BLaER1 treated with 17β-estradiol and CSF1 and Interleukin-3, amounts not matched to agents 10 nM and 100 nM (cell line): ENCODE data around the gene SVIL.
"Not testable (repeated sequence)": the region's sequence is repeated elsewhere in the genome, so short reads cannot be mapped to it uniquely, and the experiment has no call there.

Experiments
- H3K27ac ChIP-seq, 11 experiments: shearing (Covaris generic); formaldehyde crosslinking; 2 replicates each; pipeline ENCODE4 v1.8.1; 2022
- H3K27me3 ChIP-seq, 11 experiments: shearing (Covaris generic); formaldehyde crosslinking; 2 replicates each; pipeline ENCODE4 v1.8.1; 2022
- H3K36me3 ChIP-seq, 11 experiments: shearing (Covaris generic); formaldehyde crosslinking; 2 replicates each; pipeline ENCODE4 v1.8.1; 2022
- H3K4me1 ChIP-seq, 10 experiments: shearing (Covaris generic); formaldehyde crosslinking; 2 replicates each; pipeline ENCODE4 v1.8.1; 2022
- H3K4me2 ChIP-seq, 11 experiments: shearing (Covaris generic); formaldehyde crosslinking; 2 replicates each; pipeline ENCODE4 v1.8.1; 2022
- H3K4me3 ChIP-seq, 10 experiments: shearing (Covaris generic); formaldehyde crosslinking; 2 replicates each; pipeline ENCODE4 v1.8.1; 2022
- H3K9ac ChIP-seq, 11 experiments: shearing (Covaris generic); formaldehyde crosslinking; 2 replicates each; pipeline ENCODE4 v1.8.1; 2022
- H3K9me3 ChIP-seq, 11 experiments: shearing (Covaris generic); formaldehyde crosslinking; replicated peaks in 1 of 11; 2 replicates each; pipeline ENCODE4 v1.8.1; 2022
- H4K20me1 ChIP-seq, 11 experiments: shearing (Covaris generic); formaldehyde crosslinking; 2 replicates each; pipeline ENCODE4 v1.8.1; 2022
- Cebpa-rat ChIP-seq, 11 experiments: shearing (Covaris generic); IDR thresholded peaks; 2 replicates each; pipeline ENCODE4 v1.8.1; 2022

Gene SVIL

DNA sequence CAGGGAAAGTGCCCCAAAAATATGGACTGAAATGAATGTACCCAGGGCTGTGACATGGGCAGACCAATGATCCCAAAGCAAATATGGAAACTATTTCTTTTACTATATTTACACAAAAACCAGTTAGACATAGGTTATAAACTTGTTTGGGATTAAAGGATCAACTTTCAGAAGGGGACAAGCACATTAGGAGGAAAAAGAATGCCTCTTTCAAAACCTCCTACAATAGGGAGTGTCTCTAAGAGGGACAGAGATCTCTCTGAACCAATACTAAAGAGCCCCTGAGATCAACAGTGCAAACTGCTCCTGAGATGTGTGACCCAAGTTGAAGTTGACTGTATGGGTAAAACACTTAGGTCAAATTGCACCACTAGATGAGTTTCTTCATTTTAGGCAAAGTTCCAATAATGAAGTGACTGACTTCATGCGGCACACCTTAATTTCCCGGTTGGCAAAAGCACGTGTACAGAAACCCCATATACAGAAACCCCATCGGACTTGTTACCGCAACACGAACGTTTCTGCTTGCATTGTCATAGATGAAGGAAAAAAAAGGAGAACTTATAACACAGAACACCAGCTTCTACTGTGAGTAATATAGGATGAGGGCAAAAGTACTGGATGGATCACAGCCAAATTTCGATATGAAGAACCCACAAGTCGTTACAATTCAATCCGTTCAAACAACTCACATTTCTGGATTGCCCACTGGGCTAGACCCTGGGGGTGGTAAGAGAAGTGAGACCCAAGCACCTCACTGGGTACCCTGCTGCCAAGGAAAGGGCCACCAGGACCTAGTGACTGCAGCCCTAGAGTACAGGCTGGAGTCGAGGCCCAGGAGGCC is 4.3 kb downstream of the SVIL start:
- Histone ChIP-seq H3K4me1 (peaks cover 27 to 70% (median 30%) of the 10 kb centered on the region in 10 experiments), H3K4me3 (no peak overlapping the region), H3K36me3 (peaks cover 0 to 7% (median 0%) of the 10 kb centered on the region in 11 experiments; a peak in 1 of 22 replicates), H4K20me1 (no peaks in the 10 kb centered on the region; a peak in 3 of 22 replicates), H3K27ac (no peak overlapping the region; a peak in 2 of 22 replicates), H3K9ac (no peak overlapping the region), H3K4me2 (peak overlapping the region in 3 of 11 experiments; percentile 50 to 67 (median 56); a peak in 6 of 22 replicates), H3K9me3 (no peaks in the 10 kb centered on the region), H3K27me3 (no peaks in the 10 kb centered on the region)
- no peak for TF ChIP-seq Cebpa-rat (IDR thresholded peaks at IDR 0.05)

DNA sequence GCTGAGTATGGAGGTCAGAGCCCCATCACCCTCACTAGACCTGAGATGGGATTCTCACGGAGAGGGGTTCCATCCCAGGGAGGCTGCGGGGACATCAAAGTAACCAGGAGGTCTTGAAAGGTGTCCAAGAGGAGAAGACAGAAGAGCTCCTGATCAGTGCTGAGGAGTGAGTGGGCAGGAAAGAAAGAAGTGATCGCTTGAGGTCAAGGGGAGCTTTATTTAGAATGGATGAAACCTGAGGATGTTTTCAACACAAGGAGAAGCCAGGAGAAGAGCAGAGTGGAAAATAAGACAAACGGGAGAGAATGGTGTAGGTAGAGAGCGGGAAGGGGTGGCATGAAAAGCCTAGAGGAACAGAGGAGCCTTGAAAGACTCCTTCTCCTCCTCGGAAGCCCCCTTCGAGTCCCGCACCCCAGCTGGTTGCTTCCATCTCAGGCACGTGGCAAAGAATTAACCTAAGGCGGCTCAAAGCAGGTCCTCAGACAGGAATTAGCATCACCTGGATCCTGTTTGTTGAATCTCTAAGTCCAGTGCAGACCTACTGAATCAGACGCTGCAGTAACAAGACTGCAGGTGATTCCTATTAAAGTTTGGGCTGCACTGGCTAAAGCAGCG is 5.8 kb downstream of the SVIL start:
- Histone ChIP-seq H3K9ac (no peak overlapping the region), H3K27me3 (no peaks in the 10 kb centered on the region), H3K9me3 (no peaks in the 10 kb centered on the region), H3K4me2 (no peak overlapping the region), H3K36me3 (peaks cover 0 to 7% (median 0%) of the 10 kb centered on the region in 11 experiments; a peak in 1 of 22 replicates), H3K27ac (no peak overlapping the region), H4K20me1 (no peaks in the 10 kb centered on the region; a peak in 2 of 22 replicates), H3K4me3 (no peak overlapping the region), H3K4me1 (peaks cover 13 to 56% (median 16%) of the 10 kb centered on the region in 10 experiments)
- no peak for TF ChIP-seq Cebpa-rat (IDR thresholded peaks at IDR 0.05)

DNA sequence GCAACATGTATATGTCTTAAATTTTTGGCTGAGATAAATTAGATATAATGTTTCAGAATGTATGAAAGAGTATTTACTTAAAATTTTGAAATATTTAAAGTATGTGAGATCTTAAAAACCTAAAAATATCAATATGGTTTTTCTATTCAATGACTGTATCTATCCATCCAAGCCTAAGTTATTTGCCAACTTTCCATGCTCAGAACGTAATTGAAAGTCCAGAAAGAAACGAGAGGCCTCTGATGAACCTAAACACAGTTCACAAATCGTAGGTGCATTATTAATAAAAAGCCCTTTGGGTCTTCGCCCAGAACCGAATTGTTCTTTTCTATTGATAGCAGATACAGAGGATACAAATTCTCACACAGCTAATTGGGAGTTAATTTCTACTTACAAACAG is 6.5 kb downstream of the SVIL start:
- H3K4me2 ChIP-seq: no peak overlapping the region
- TF ChIP-seq Cebpa-rat (IDR thresholded peaks at IDR 0.05): no peak

DNA sequence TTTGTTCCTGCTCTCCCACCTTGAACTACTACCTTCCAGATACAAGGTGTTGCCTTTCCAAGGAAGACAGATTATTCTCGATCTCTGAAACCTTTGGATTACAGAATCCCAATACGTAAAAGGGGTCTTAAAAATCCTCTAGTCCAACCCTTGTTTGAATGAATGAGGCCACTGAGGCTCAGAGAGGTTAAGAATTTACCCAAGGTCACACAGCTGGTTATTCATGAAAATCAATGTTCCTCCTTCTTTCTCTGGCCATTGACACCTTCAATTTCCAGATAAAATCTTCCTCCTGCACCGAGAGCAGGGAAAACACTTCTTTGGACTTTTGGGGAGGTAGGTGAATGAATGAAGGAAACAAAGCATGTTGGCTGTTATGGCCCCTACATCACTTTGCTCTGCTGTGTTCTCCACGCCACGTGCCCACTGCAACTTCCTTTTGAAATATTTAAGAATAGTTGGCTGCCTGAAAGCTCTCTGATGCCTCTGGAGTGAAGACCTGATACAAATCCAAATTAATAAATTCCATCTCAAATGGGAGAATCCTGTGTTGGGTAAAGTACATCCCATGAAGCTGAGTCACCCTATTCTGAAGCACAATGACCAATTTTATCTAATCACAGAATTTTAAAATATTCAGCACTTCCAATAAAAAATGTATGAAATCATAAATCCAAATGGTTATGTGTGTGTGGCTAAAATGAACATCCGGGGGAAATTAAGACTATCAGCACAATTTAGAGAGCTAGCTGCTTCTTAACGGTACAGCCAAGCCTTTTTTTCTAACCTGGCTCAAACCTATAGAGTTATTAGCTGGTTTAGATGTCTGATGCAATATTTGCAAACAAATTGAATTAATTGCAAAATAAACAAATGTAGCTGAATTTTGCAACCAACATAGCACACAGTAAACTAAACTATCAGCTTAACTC is 7.3 kb downstream of the SVIL start:
- H3K4me1 ChIP-seq: peaks cover 2 to 56% (median 6%) of the 10 kb centered on the region in 10 experiments; a peak in 19 of 20 replicates

More for the DNA sequence above, 6.5 kb downstream of the SVIL start:
- H3K4me3 ChIP-seq: no peak overlapping the region
- H4K20me1 ChIP-seq: no peaks in the 10 kb centered on the region; a peak in 2 of 22 replicates
- H3K9ac ChIP-seq: no peak overlapping the region
- no peaks in the 10 kb centered on the region for H3K27me3 ChIP-seq
- peaks cover 0 to 7% (median 0%) of the 10 kb centered on the region in 11 experiments; a peak in 1 of 22 replicates for H3K36me3 ChIP-seq
- peaks cover 6 to 56% (median 9%) of the 10 kb centered on the region in 10 experiments for H3K4me1 ChIP-seq
- no peaks in the 10 kb centered on the region for H3K9me3 ChIP-seq
- H3K27ac ChIP-seq: no peak overlapping the region

DNA sequence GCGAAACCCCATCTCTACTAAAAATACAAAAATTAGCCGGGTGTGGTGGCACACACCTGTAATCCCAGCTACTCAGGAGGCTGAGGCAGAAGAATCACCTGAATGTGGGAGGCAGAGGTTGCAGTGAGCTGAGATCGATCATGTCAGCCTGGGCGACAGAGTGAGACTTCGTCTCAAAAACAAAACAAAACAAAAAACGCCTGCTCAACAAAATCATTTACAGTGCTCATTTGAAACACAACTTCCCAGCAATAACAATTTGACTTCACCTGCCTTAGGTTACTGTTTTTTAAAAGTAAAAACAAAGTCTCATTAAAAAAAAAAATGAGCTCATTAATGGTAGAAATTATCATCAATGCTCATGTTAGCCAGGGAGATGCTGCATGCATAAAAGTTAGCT is 10.4 kb downstream of the SVIL start:
- not testable (repeated sequence) for H3K9me3 ChIP-seq, H3K27ac ChIP-seq
- peaks cover 9 to 33% (median 25%) of the 10 kb centered on the region in 10 experiments for H3K4me1 ChIP-seq

More for the DNA sequence above, 7.3 kb downstream of the SVIL start:
- Histone ChIP-seq H3K9ac (no peak overlapping the region), H4K20me1 (no peaks in the 10 kb centered on the region; a peak in 2 of 22 replicates), H3K4me3 (no peak overlapping the region), H3K36me3 (peaks cover 0 to 7% (median 0%) of the 10 kb centered on the region in 11 experiments; a peak in 1 of 22 replicates), H3K27ac (no peak overlapping the region), H3K27me3 (no peaks in the 10 kb centered on the region), H3K4me2 (peak overlapping the region in 1 of 11 experiments; percentile 30; a peak in 2 of 22 replicates), H3K9me3 (no peaks in the 10 kb centered on the region)
- no peak for TF ChIP-seq Cebpa-rat (IDR thresholded peaks at IDR 0.05)

DNA sequence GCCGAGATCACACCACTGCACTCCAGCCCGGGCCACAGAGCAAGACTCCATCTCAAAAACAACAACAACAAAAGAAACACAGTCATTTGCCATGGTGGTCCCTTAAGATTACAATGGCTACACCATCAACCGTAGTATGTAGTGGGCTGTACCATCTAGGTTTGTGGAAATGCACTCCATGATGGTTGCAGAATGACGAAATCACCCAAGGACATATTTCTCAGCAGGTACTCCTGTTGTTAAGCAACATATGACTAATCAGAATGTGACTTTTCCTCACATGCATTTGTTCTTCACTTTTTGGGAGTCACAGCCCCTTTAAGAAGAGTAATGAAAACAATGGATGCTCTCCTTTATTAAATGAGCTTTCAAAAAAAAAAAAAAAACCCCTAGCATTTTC is 11.0 kb downstream of the SVIL start:
- no peak overlapping the region for H3K4me2 ChIP-seq

More for the DNA sequence above, 10.4 kb downstream of the SVIL start:
- not testable (repeated sequence) for H3K4me3 ChIP-seq, H4K20me1 ChIP-seq, H3K9ac ChIP-seq, H3K4me2 ChIP-seq, H3K27me3 ChIP-seq, H3K36me3 ChIP-seq

DNA sequence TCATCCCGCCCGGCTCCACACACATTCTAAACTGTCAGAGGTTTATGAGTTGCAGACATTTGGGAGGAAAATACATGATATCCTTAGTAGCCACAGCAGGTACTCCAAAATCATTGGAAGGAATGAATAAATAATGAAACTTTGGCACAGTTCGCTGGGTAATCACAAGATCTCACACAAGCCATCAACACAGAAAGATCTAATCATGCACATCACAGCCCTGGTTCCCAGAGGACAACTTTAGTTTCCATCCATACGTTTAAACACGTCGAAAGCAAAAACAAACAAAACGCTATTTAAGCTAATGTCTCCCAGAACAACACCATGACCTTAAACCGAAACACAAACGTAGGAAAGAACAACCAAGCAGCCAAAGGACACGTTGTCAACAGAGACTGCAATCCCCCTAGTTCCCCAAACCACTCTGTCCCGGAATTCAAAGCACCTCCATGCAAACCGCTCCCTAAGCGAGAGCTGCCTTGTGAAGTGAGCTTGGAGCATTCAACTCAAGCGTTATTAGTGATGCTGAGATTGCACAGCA is 12.3 kb downstream of the SVIL start:
- Histone ChIP-seq H3K27me3 (no peaks in the 10 kb centered on the region), H3K4me1 (peaks cover 23 to 48% (median 37%) of the 10 kb centered on the region in 10 experiments), H3K4me2 (peak overlapping the region in 8 of 11 experiments; percentile 2 to 53 (median 25); a peak in 11 of 22 replicates), H3K9me3 (peaks cover 0 to 8% (median 5%) of the 10 kb centered on the region in 11 experiments; a peak in 4 of 22 replicates), H3K27ac (no peak overlapping the region), H3K9ac (no peak overlapping the region), H3K4me3 (no peak overlapping the region), H3K36me3 (peaks cover 0 to 7% (median 0%) of the 10 kb centered on the region in 11 experiments; a peak in 1 of 22 replicates), H4K20me1 (peaks cover 0 to 12% (median 0%) of the 10 kb centered on the region in 11 experiments; a peak in 2 of 22 replicates)
- no peak for TF ChIP-seq Cebpa-rat (IDR thresholded peaks at IDR 0.05)

More for the DNA sequence above, 11.0 kb downstream of the SVIL start:
- TF ChIP-seq Cebpa-rat (IDR thresholded peaks at IDR 0.05): no peak
- H3K27ac ChIP-seq: no peak overlapping the region
- H3K9ac ChIP-seq: no peak overlapping the region
- peaks cover 0 to 7% (median 0%) of the 10 kb centered on the region in 11 experiments; a peak in 1 of 22 replicates for H3K36me3 ChIP-seq
- H3K9me3 ChIP-seq: peaks cover 0 to 8% (median 5%) of the 10 kb centered on the region in 11 experiments; a peak in 4 of 22 replicates
- no peak overlapping the region for H3K4me3 ChIP-seq
- no peaks in the 10 kb centered on the region for H3K27me3 ChIP-seq
- peaks cover 0 to 1% (median 0%) of the 10 kb centered on the region in 11 experiments; a peak in 2 of 22 replicates for H4K20me1 ChIP-seq
- H3K4me1 ChIP-seq: peaks cover 15 to 37% (median 31%) of the 10 kb centered on the region in 10 experiments

DNA sequence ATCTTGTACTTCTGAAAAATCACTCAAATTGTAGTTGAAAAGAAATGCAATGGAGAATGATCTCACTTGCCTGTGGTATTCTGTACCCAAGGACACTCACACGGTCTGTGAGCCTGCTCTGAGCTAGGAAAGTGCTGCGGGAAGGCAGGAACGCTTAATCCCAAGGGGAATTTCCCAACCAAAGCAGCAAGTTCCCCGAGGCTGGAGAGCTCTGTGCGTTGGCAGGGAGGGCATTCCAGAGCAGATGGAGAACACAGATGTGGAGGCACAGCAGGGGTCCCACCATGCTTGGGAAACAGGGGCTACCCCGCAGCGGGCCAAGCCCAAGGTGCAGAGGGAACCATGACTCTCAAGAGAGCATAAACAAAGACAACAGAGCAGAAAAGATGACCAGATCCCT is 13.6 kb downstream of the SVIL start:
- no peaks in the 10 kb centered on the region for H3K27me3 ChIP-seq
- peaks cover 23 to 48% (median 38%) of the 10 kb centered on the region in 10 experiments for H3K4me1 ChIP-seq
- H3K9me3 ChIP-seq: peaks cover 0 to 8% (median 5%) of the 10 kb centered on the region in 11 experiments; a peak in 4 of 22 replicates
- no peak overlapping the region for H3K4me3 ChIP-seq
- H3K36me3 ChIP-seq: peaks cover 0 to 5% (median 0%) of the 10 kb centered on the region in 11 experiments; a peak in 1 of 22 replicates
- H4K20me1 ChIP-seq: peaks cover 0 to 12% (median 0%) of the 10 kb centered on the region in 11 experiments; a peak in 2 of 22 replicates
- no peak overlapping the region for H3K27ac ChIP-seq
- no peak overlapping the region for H3K9ac ChIP-seq
- TF ChIP-seq Cebpa-rat (IDR thresholded peaks at IDR 0.05): no peak
- peak overlapping the region in 1 of 11 experiments; percentile 23; a peak in 1 of 22 replicates for H3K4me2 ChIP-seq
